Activated CD4-positive, alpha-beta memory T cell treated with anti-CD3 and anti-CD28 coated beads, Interleukin-2, amount 10 ng/mL, durations not matched to agents 7 days and 5 days (primary cell): ENCODE measurements around the gene DNAI4. TPM values are rescaled to one million over a fixed set of nuclear protein-coding genes. Genes with fewer than 3 reads are reported as not detected.
"Not testable (repeated sequence)": the region's sequence is repeated elsewhere in the genome, so short reads cannot be mapped to it uniquely, and the experiment has no call there.

Experiments used
- CTCF ChIA-PET: fragments of 350-600 bp; sonication (Branson Sonifier 250); formaldehyde crosslinking; loops from one replicate; lab custom pipeline; 2021; ENCODE audit warnings: antibody characterized with exemption, inconsistent platforms; lab: Charles Lee
- POLR2A ChIA-PET: fragments of 350-600 bp; sonication (Branson Sonifier 250); formaldehyde crosslinking; loops from one replicate; lab custom pipeline; 2021; ENCODE audit warnings: antibody characterized with exemption; lab: Charles Lee
- DNase-seq: peaks from one replicate; pipeline ENCODE4 v3.0.0-alpha.2; 2020
- H3K27ac Mint-ChIP-seq: one replicate; pipeline ENCODE4 v1.8.0; 2021; ENCODE audit warnings: mild to moderate bottlenecking, mixed read lengths
- H3K27me3 Mint-ChIP-seq: one replicate; pipeline ENCODE4 v1.8.0; 2021; ENCODE audit warnings: mixed read lengths
- H3K36me3 Mint-ChIP-seq: one replicate; pipeline ENCODE4 v1.8.0; 2021; ENCODE audit warnings: low read depth, mixed read lengths
- H3K4me1 Mint-ChIP-seq: one replicate; pipeline ENCODE4 v1.8.0; 2021; ENCODE audit warnings: mixed read lengths
- H3K4me3 Mint-ChIP-seq: one replicate; pipeline ENCODE4 v1.8.0; 2021; ENCODE audit warnings: mild to moderate bottlenecking, mixed read lengths
- H3K9me3 Mint-ChIP-seq: one replicate; pipeline ENCODE4 v1.8.0; 2021; ENCODE audit warnings: mixed read lengths
- total RNA-seq, 2 experiments: library from RNA; stranded (reverse); gene quantifications; one replicate each; pipeline ENCODE4 v1.2.3, GENCODE V29; 2021

The DNAI4 gene
- total RNA-seq, 2 experiments from 2014 or later, result 1.4 to 2.7 TPM

DNA sequence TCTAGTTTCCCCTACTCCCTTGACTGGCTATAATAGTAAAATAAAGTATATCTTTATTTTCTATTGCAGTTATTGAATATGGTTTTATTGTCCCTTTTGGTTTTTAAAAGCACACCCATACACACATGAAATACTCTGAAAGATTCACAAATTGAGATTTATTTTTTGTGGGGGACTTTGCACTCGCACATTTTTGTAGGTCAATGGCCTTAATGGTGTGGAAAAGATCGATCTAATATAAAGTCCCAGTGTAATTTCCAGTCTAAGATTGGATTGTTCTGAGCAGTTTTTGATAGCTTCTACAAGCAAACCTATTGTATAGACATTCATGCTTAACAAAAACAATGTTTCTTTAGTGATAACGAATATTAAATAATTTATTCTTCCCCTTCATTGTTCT lies 64.1 kb downstream of the DNAI4 start:
- Mint-ChIP-seq H3K27ac (no peak overlapping the region), H3K36me3 (no peaks in the 10 kb centered on the region), H3K9me3 (no peaks in the 10 kb centered on the region), H3K4me1 (no peaks in the 10 kb centered on the region), H3K4me3 (no peak overlapping the region), H3K27me3 (no peaks in the 10 kb centered on the region)
- DNase-seq, result no peak
- ChIA-PET POLR2A (no interaction called here), CTCF (no interaction called here)

DNA sequence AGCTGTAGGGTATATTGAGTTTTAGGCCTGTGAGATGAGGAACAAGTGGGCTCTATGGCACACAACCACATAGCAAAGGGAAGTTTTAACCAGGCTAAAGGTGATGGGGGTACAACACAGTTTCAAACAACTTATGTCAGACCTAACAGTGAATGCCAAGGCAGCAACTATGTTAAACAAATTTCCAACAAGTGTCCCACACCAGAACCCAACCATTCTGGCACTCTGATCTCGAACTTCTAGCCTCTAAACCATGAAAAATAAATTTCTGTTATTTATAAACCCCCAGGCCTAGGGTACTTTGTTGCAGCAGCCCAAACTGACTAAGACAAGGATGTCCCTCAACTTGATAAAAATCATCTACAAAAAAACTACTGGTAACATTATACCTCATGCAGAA lies 71.3 kb downstream of the DNAI4 start:
- ChIA-PET POLR2A (no interaction called here), CTCF (no interaction called here)
- no peaks in the 10 kb centered on the region for H3K36me3 Mint-ChIP-seq
- H3K9me3 Mint-ChIP-seq, result no peaks in the 10 kb centered on the region
- H3K27ac Mint-ChIP-seq, result no peak overlapping the region
- H3K27me3 Mint-ChIP-seq, result no peaks in the 10 kb centered on the region
- no peak overlapping the region for H3K4me3 Mint-ChIP-seq
- no peaks in the 10 kb centered on the region for H3K4me1 Mint-ChIP-seq
- DNase-seq, result no peak

DNA sequence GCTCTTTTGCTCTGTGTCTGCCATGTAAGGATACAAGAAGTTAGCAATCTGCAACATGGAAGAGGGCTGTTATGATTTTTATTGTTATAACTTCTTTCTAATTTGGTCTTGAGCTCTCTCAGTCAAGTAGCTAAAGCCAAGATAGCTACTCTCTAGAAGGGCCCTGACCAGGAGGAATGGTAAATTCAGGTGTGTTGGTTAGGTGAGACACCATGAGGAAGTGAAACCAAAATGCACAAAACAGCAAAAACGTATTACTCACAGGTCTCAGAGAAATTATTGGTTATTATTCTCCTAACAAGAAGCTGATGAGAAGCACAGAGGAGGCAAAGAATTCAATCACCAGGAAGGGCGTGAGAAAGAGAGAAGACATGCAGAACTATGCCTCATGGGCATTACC lies 71.8 kb downstream of the DNAI4 start:
- H3K27me3 Mint-ChIP-seq, result no peaks in the 10 kb centered on the region
- H3K4me1 Mint-ChIP-seq, result no peaks in the 10 kb centered on the region
- CTCF ChIA-PET, result no interaction called here
- no peaks in the 10 kb centered on the region for H3K36me3 Mint-ChIP-seq
- no peaks in the 10 kb centered on the region for H3K9me3 Mint-ChIP-seq
- H3K27ac Mint-ChIP-seq, result no peak overlapping the region
- no peak for DNase-seq
- no peak overlapping the region for H3K4me3 Mint-ChIP-seq
- POLR2A ChIA-PET, result no interaction called here

DNA sequence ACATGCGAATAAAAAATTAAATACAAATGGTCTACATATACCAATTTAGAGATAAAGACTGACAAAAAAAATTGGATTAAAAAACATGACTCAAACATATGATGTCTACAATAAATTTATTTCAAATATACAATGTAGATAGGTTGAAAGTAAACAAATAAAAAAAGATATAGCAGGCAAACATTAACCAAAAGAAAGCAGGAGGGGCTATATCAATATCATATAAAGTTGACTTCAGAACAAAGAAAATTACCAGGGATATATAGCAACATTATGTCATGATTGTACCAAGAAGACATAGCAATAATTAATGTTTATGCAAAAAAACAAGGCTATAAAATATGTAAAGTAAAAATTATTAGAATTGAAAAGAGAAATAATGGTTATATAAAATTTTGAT lies 73.7 kb downstream of the DNAI4 start:
- Mint-ChIP-seq H3K9me3 (no peaks in the 10 kb centered on the region), H3K27me3 (no peaks in the 10 kb centered on the region), H3K4me1 (no peaks in the 10 kb centered on the region), H3K4me3 (no peak overlapping the region), H3K27ac (no peak overlapping the region), H3K36me3 (no peaks in the 10 kb centered on the region)
- ChIA-PET CTCF (no interaction called here), POLR2A (no interaction called here)
- DNase-seq, result no peak

DNA sequence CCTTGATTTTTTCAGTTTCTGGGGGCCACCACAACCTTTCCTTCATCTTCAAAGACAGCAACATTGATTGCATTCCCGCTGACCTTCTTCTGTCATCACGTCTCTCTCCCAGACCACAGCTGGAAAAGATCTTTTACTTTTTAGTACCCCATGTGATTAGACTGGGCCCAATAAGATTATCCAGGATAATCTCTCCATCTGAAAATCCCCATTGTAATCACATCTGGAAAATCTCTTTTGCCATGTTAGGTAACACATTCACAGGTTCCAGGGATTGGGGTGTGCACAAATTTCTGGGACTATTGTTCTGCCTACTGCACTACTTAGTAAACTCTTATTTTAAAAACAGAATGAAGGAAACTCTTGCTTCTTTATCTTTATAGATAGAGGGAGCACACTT lies 76.5 kb downstream of the DNAI4 start:
- CTCF ChIA-PET, result no interaction called here
- no peaks in the 10 kb centered on the region for H3K36me3 Mint-ChIP-seq

DNA sequence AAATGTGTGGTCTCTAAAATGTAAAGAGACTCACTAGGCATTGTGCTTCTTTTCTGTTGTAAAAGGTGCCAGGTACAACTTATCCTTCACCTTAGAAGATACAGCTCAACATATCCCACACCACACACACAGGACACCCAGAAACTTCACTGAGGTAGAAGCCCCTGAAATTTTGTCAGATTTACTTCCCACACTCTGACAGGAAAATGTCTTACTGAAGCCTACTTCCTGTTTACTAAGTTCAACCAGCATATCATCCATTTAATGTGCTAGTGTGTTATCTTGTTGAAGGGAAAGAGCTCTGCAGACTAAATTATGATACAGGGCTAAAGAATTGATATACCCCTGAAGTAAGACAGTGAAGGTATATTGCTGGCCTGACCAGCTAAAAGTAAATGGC lies 83.7 kb downstream of the DNAI4 start:
- ChIA-PET CTCF (no interaction called here), POLR2A (interaction anchor here (0.9 kb wide), 1 partner anchor 84 kb away, joined by 3 read pairs; the partner anchor contains the start of genes DNAI4 and MIER1)
- peaks cover 2% of the 10 kb centered on the region for H3K36me3 Mint-ChIP-seq
- H3K27me3 Mint-ChIP-seq, result no peaks in the 10 kb centered on the region
- no peak for DNase-seq
- no peak overlapping the region for H3K27ac Mint-ChIP-seq
- peaks cover 2% of the 10 kb centered on the region for H3K9me3 Mint-ChIP-seq
- no peak overlapping the region for H3K4me3 Mint-ChIP-seq
- H3K4me1 Mint-ChIP-seq, result peaks cover 10% of the 10 kb centered on the region

More for the DNA sequence above, 76.5 kb downstream of the DNAI4 start:
- Mint-ChIP-seq H3K27ac (no peak overlapping the region), H3K4me1 (no peaks in the 10 kb centered on the region), H3K27me3 (no peaks in the 10 kb centered on the region), H3K4me3 (no peak overlapping the region), H3K9me3 (no peaks in the 10 kb centered on the region)
- POLR2A ChIA-PET, result no interaction called here
- no peak for DNase-seq

DNA sequence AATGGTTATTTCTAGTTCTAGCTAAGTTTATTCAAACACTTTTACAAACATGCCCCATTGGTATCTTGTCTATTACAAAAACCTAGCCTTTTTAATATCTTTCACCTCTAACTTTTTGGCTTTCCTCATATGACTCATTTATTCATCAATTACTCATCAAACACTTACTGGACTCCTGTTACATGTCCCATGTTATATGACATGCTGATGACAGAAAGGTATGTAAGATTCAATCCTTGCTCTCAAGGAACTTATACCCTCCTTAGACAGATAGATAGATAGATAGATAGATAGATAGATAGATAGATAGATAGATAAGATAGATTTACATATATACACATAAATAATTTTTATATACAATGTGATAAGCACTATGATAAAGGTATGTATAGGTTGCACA lies 89.7 kb downstream of the DNAI4 start:
- Mint-ChIP-seq H3K36me3 (no peaks in the 10 kb centered on the region), H3K4me1 (no peaks in the 10 kb centered on the region), H3K27me3 (no peaks in the 10 kb centered on the region), H3K27ac (no peak overlapping the region), H3K4me3 (no peak overlapping the region), H3K9me3 (no peaks in the 10 kb centered on the region)
- POLR2A ChIA-PET, result no interaction called here
- DNase-seq, result no peak
- CTCF ChIA-PET, result no interaction called here

DNA sequence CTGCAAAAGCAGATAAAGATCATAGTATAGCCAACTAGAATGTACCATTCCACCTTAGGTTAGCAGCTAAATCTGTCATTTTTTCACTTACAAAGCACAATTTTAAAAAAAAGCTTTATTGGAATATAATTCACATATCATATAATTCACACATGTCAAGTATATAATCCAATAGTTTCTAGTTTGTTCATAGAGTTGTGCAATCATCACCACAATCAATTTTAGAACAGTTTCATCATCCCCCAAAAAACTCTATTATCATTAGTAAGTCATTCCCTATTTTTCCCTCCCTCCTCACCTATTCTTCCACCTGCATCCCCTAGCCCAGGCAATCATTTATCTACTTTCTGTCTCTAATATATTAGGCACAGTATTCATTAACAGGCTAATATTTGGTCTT lies 91.5 kb downstream of the DNAI4 start:
- H3K4me1 Mint-ChIP-seq, result no peaks in the 10 kb centered on the region
- CTCF ChIA-PET, result no interaction called here

DNA sequence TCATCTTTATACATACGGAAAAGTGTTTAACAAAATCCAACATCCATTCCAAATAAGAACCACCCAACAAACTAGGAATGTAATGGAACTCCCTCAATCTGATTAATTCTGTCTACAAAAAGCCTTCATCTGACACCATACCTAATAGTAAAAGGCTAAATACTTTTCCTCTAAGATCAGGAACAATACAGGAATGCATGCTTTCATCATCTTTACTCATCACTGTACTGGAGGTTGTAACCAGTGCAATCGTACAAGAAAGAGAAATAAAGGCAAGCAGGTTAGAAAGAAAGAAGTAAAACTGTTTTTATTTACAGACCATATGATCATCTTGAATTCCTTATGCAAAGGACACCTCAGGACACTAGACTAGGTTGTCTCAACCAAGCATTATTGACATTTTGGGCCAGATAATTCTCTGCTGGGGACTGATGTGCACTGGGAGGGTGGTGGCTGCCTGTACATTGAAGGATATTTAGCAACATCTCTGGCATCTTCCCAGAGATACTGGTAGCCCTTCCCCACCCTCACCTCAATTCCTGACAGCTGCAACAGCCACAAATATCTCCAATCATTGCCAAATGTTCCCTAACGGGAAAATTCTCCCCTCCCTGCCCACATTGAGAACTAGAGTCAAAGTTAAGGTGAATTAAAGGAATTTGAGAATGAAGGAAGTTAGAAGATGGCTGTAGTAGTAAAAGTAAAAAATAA lies 93.0 kb downstream of the DNAI4 start:
- POLR2A ChIA-PET, result no interaction called here
- H3K36me3 Mint-ChIP-seq, result no peaks in the 10 kb centered on the region

More for the DNA sequence above, 91.5 kb downstream of the DNAI4 start:
- no peak for DNase-seq
- Mint-ChIP-seq H3K27ac (no peak overlapping the region), H3K36me3 (no peaks in the 10 kb centered on the region), H3K4me3 (no peak overlapping the region), H3K27me3 (no peaks in the 10 kb centered on the region), H3K9me3 (no peaks in the 10 kb centered on the region)
- POLR2A ChIA-PET, result no interaction called here

DNA sequence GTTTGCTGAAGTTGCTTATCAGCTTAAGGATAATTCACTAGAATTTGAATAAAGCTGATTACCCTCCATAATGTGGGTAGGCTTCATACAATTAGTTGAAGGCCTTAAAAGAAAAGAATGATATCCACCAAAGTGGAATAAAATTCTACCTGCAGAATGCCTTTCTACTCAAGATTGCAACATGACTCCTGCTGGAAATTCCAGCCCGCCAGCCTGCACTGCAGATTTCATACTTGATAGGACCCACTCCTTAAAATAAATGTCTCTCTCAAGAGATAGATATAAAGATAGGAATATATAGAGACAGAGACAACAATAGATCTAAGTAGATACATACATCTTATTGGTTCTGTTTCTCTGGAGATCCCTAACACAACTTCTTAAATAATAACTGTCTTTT lies 99.9 kb downstream of the DNAI4 start:
- CTCF ChIA-PET, result no interaction called here
- Mint-ChIP-seq H3K9me3 (no peaks in the 10 kb centered on the region), H3K4me1 (no peaks in the 10 kb centered on the region), H3K4me3 (no peak overlapping the region), H3K36me3 (no peaks in the 10 kb centered on the region), H3K27me3 (no peaks in the 10 kb centered on the region), H3K27ac (no peak overlapping the region)
- POLR2A ChIA-PET, result no interaction called here
- no peak for DNase-seq

More for the DNA sequence above, 93.0 kb downstream of the DNAI4 start:
- Mint-ChIP-seq H3K9me3 (no peaks in the 10 kb centered on the region), H3K27ac (no peak overlapping the region), H3K4me3 (no peak overlapping the region), H3K4me1 (no peaks in the 10 kb centered on the region), H3K27me3 (no peaks in the 10 kb centered on the region)
- DNase-seq, result no peak
- CTCF ChIA-PET, result no interaction called here

DNA sequence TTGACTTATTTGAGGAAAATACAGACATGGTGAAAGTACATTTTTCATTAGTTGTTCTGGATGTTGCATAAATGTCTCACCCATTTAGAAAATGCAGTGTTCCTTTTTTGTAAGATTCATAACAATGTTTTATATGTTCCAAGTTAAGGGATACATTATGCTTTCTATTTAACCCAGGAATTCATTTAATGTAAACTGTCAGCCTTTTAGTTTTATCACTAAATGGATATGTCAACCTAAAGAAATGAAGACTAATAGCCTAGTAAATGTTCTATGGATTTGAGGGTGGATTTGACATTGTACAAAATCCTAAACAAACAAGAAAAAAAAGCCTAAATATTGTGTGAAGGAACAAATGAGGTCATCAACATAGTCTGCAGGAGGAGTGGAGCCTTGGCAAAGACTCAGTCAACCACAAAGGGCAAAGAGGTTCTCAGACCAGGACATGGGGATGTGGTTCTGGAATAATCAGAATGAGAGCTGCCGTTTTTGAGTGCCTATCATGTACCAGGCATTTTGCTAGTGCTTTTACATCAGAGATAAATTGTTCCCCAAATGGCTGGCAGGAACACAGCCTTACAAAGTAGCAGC lies 114.8 kb downstream of the DNAI4 start:
- H3K27me3 Mint-ChIP-seq, result no peaks in the 10 kb centered on the region
- no peak for DNase-seq
- H3K9me3 Mint-ChIP-seq, result no peaks in the 10 kb centered on the region
- H3K4me3 Mint-ChIP-seq, result no peak overlapping the region
- ChIA-PET CTCF (no interaction called here), POLR2A (no interaction called here)
- no peaks in the 10 kb centered on the region for H3K36me3 Mint-ChIP-seq
- H3K4me1 Mint-ChIP-seq, result no peaks in the 10 kb centered on the region
- H3K27ac Mint-ChIP-seq, result no peak overlapping the region

DNA sequence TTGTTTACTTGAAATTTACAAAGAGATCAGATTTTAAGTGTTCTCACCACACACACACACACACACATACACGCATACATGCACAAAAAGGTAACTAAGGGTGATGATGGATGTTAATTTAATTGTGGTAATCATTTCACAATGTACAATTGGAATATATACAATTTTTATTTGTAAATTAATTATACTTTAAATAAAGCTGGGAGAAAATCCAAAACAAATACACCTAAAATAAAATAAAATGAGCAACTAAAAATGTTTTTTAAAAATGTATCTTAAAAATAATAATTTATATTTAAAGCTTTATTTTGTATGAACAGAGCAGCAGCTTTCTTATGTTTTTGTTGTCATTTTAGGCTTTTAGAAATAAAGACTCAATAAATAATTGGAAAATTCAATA lies 115.4 kb downstream of the DNAI4 start:
- no peaks in the 10 kb centered on the region for H3K27me3 Mint-ChIP-seq
- POLR2A ChIA-PET, result no interaction called here
- H3K9me3 Mint-ChIP-seq, result no peaks in the 10 kb centered on the region
- no peak for DNase-seq
- no peaks in the 10 kb centered on the region for H3K36me3 Mint-ChIP-seq
- no peak overlapping the region for H3K27ac Mint-ChIP-seq
- H3K4me3 Mint-ChIP-seq, result no peak overlapping the region
- CTCF ChIA-PET, result no interaction called here
- H3K4me1 Mint-ChIP-seq, result no peaks in the 10 kb centered on the region

DNA sequence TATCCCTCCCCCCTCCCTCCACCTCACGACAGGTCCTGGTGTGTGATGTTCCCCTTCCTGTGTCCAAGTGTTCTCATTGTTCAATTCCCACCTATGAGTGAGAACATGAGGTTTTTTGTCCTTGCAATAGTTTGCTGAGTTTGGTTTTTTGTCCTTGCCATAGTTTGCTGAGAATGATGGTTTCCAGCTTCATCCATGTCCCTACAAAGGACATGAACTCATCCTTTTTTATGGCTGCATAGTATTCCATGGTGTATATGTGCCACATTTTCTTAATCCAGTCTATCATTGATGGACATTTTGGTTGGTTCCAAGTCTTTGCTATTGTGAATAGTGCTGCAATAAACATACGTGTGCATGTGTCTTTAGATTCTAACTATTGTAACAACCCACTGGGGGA lies 128.8 kb downstream of the DNAI4 start:
- H3K4me3 Mint-ChIP-seq, DNase-seq, H3K4me1 Mint-ChIP-seq, H3K36me3 Mint-ChIP-seq, H3K27me3 Mint-ChIP-seq, H3K27ac Mint-ChIP-seq, H3K9me3 Mint-ChIP-seq, CTCF ChIA-PET, POLR2A ChIA-PET: not testable (repeated sequence)
